GM19238 (cell line): Measurements from ENCODE around the gene LRP1.

Experiments used
- DNase-seq: peaks from one replicate; pipeline ENCODE4 v3.0.0; 2011; ENCODE audit warnings: low spot score; ENCODE audit not compliant: insufficient read length

Gene LRP1

GRCh38 chr12:57248934-57249742 is 120.9 kb downstream of the LRP1 start:
- no peak for DNase-seq

- no peak for DNase-seq
These were observed 122.3 kb downstream of the LRP1 start for GRCh38 chr12:57250541-57250940.

DNA sequence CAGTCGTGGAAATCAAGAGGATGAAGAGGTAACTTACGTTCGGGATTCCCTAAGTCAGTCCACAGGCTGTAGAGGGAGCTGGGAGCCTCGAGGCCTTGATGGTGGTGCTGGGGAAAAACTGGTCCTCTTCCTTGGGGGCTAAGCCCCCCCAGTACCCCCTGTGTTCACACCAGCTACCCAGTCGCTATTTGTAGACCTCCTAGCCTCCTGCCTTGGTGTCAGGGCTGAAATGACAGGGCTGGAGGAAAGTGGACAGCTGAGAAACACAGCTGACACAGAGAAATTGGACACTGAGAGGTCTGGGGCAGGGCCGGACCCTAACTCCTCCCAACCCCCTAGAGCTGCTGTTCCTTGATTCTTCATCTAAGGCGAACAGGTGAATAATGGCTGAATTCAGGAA is 122.7 kb downstream of the LRP1 start, which contains the start of gene STAC3:
Gene STAC3 (minus strand): TSS at position 232 of the 400 bp plus-strand sequence. CDS start 1,551 bp downstream, outside the sequence.
- DNase-seq: no peak

DNA sequence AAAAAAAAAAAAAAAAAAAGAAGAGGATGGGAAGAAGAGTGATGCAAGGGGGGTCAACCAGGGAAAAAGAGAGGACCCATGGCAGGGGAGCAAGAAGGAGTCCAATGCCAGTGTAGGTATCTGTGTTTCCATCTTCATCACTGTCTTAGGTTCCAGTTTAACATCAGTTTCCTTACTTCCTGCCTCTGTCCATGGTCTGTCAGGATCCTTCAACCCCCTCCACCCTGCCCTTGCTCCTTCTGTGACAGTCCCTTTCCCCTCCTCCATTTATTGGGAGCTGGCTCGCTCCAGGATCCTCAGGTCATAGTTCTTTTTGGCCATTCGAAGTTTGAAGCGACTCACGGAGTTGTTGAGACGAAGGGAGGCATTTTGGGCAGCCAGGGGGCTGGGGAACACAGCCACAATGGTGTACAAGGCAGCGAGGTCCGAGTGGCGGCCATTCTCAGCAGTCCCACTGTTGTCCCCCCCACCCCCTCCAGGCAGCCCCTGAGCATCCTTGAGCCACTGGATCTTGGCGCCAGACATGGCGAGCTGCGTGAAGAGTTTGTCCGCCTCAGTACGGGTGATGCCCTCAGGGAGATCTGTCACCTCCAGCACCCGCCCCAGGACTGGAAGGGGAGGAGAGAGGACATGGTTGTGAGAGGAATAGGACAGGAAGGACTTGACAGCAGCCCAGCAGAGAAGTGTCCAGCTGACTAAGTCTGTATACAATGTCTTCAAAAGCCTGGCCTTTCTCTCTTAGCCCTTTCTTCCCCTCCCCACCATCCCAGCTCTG is 126.4 kb downstream of the LRP1 start:
- DNase-seq: no peak

DNA sequence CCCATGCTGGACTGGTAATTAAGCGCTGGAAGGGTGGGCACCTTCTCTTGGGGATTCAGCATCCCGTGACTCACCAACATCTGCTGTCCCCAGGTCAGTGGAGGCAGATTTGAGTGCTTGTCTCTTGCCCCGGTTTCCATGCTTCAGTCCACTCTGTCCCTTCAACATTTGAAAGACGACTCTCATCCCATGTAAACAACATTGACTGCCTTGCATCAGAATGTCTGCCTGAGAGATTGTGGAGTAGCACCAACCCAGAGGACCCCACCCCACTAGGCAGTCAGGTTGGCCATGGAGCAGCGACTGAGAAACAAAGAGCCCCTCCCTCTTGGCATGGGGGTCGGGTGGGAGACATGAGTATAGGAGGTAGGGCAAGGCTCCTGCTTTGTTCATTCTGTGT is 127.6 kb downstream of the LRP1 start:
- DNase-seq: no peak

DNA sequence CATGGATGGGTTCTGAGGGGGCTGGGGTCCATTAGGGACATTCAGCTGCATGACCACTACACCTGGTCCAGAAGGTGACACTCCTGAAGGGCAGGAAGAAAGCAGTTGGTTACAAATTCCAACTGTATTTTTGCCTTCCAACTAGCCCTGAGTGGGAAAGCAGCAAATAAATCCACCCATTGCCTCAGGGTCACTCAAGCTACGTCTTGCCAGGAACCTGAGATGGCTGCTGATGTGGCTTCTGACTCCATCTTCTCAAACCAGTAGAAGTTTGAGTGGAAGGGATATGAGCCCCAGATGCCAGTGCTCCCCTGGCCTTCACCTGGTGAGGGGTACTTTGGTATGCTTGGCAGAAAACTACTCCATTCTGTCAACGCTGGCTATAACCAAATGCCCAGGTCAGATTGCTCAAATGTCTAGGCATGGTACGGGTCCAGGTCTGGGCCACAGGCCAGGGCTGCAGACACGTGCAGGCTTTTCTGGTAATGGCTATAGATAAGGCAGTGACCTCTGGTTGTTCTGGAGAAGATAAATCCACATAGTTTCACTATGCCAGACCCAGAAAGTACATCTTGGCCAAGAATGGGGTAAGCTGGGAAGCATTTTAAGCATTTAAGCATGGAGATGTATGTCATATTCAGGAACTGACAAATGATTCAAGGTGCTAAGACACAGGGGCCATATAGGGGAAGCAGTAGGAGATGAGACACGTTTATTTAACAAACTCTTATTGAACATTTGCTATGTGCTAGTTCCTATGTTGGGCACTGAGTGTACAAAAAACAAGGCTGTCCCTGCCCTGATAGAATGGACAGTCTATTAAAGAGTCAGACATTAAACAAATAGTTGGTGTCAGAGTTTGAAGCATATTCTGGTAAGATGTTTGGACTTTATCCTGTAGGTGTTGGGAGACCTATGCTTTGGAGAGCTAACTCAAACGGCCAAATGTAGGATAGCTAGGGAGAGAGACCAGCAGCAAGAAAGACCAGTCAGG is 131.0 kb downstream of the LRP1 start:
- no peak for DNase-seq

GRCh38 chr12:57260366-57260765 is 132.1 kb downstream of the LRP1 start:
- DNase-seq: no peak

GRCh38 chr12:57261428-57261865 is 133.2 kb downstream of the LRP1 start:
- DNase-seq: no peak

DNA sequence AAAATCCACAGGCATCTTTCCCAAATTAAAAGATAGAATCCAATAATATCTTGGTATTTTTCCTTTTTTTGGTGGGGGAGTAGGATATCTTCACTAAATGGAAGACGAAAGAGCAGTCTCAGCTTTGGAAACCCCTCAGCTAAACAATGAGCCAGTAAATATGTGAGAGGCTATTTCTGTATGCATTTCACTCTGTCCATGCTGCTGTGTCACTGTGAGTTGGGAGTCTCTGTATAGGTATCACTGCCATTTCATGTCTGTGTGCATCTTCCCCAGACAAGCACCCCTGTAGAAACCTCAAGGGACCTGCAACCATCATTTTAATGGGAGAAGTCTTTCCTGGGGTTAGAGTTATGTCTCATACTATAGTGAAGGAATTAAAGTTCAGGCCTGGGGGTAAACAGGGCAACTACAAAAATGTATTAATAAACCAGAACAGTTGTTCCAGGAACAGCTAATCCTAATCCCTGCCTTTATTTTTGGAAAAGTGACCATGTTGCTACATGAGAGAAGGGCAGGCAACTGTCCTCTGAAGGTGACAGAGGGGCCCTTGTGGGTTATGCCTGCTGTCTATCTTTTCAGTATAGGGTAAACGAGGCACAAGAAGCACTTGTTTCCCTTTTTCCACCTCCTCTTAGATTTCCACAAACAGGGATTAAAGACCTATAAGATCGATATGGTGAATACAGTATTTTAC is 134.0 kb downstream of the LRP1 start:
- no peak for DNase-seq
